Left forelimb (tissue), 1 donor: ENCODE measurements around the gene COL21A1.

Source experiments
- DNase-seq: peaks from one replicate; pipeline ENCODE4 v3.0.0-alpha.2; 2018; ENCODE audit warnings: low spot score

Gene COL21A1

GRCh38 chr6:56106231-56106630, 141.1 kb downstream of the COL21A1 start:
- no peak for DNase-seq

DNA sequence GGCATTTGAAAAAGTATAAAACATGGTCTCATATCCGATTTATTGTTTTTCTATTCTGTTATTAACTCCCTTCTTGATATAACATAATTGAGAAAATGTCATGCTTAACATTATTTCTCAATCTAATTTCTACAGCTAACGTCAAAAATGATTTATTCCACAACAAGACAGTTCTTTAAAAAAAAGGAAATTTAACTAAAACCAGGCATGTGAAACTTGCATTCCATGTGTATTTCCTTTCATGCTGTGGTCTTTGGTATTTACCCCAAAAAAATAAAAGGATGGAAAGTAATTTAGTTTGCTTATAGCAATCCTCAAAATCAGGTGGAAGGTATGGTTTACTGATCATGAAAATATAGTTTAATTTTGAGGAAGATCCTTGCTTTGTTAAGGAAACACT, 142.8 kb downstream of the COL21A1 start:
- DNase-seq, result no peak

- no peak for DNase-seq
These were observed 145.2 kb downstream of the COL21A1 start for GRCh38 chr6:56102216-56102615.

- DNase-seq, result no peak
These were observed 146.2 kb downstream of the COL21A1 start for GRCh38 chr6:56101141-56101553.

DNA sequence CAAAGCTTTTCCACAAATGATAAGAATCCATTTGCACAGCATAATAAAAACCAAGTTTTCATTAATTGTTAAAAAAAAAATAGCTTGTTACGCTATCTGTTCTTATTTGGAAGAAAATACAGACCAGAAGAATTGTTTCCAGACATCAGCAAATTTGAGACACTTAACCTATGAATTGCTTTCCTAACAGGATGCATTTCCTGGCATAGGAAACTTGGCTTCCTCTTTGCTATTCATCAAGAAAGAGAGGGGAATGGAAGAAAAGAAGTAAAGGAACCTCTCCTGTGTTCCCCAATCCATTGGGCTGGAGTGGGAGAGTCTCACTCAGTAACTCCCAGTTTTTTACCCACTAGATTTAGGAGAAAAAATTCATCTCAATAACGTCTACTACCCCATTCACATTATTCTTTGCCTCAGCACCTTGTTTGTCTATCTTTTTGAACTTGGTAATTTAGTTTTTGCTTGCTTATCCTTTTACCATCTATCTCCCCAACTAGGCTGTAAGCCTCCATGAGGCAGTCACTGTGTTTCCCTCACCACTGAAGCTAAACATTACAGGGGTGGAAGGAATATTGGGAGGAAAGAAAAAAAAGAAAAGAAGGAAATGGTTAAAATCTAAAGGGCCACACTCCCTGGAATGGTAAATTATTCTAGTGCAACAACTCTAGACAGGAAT, 150.3 kb downstream of the COL21A1 start:
- DNase-seq, result no peak

DNA sequence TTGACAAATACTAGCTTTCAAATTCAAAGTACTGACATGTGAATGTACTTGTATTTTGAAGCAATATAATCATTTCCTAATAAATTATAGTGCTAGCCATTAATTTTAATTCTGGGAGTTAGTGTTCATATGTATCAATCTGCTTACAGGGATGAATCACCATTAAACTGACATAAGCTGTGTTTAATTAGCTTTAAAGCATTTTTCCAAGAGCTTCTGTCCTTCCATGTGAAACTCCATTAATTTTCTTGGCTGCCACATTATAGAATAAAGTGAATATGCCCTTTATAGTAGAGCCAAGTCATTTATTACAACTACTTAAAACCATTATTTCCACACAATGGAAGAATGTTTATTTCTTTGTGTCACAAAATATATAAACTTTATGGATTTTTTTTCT, 150.8 kb downstream of the COL21A1 start:
- DNase-seq, result no peak

GRCh38 chr6:56093776-56094175, 153.6 kb downstream of the COL21A1 start:
- DNase-seq, result no peak

GRCh38 chr6:56091159-56091869, 156.1 kb downstream of the COL21A1 start:
- DNase-seq, result no peak

- no peak for DNase-seq
These were observed 158.7 kb downstream of the COL21A1 start for GRCh38 chr6:56088641-56089040.

DNA sequence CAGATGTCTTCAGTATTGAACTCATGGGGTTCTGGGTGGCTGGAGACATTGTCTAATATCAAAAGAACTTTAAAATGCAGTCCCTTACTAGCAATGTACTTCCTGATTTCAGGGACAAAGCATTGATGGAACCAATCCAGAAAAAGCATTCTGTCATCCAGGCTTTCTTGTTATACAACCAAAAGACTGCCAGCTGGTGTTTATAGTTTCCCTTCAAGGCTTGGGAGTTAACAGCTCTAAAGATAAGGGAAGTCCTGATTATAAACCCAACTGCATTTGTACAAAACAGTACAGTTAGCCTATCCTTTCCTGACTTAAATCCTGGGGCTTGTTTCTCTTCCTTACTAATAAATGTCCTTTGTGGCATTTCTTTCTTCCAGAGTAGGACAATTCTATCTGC, 160.0 kb downstream of the COL21A1 start:
- DNase-seq, result no peak

DNA sequence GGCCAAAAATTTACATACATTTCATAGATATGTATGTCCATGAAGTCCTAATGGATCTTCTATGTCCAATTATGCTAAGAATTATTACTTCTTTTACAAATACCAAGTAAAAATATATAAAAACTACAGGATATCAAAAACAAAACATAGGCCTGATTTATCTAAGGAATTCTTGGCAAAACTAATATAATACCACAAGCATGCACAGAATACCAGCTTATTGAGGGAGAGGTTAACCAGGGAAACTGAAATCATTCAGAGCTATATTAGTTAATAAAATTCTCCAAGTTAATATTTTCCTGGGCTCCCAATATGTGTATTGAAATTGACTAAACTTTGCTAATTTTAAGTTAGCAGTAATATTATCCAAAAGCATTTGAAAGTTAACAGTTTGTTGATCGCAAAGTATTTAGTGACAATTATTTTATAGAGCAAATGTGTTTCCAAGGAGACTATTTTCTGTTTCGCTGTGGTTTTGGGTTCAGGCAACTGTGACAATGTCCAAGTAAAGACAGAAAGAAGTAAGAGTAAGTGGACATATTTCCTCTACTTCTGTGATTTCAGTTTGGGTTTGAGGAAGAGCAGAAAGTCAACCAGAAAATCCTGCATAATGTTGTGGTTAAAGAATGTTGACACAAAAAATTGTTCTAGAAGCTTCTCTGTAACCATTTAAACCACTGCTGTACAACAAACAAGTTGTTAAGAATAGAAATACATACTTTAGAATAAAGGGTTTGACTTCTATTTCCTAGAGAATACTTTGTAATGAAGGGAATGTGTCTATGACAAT, 167.4 kb downstream of the COL21A1 start:
- no peak for DNase-seq

DNA sequence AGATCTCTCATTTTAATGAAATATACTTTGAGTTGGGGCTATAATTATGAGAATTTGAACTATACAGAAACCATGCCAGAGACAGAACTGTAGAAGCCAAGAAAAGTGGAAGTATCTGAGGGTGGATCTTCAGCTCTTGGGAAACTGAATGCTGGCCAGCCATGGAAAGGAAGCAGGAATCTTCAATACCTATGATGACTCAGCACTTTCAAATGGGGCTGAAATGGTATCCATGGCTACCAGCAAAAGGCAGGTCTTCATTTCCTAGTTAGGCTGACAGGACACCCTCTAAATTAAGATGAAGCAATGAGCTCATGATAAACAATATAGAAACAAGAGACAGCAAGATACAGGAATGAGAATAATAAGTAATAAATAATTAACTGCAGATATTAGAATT, 171.3 kb downstream of the COL21A1 start:
- DNase-seq, result no peak

- DNase-seq, result no peak
These were observed 173.6 kb downstream of the COL21A1 start for GRCh38 chr6:56073761-56074160.

DNA sequence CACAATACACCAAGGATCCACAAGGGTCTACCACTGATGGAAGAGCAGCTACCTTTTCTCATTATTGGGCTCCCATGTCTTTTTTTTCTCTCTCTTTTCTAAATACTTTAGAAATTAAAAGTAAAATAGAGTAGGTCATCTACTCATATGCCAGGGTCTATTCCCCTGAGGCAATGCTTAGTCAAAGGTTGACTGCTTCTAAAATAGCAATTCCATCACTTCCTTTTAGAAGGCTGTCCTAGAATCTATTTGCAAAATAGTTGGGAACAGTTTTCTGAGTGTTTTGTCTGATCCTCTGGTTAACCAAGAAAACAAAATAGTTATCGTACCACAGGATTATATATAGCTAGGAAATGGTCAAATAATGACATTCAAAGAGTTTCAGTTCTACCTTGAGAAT, 174.1 kb downstream of the COL21A1 start:
- DNase-seq, result no peak

GRCh38 chr6:56072856-56073255, 174.5 kb downstream of the COL21A1 start:
- no peak for DNase-seq

DNA sequence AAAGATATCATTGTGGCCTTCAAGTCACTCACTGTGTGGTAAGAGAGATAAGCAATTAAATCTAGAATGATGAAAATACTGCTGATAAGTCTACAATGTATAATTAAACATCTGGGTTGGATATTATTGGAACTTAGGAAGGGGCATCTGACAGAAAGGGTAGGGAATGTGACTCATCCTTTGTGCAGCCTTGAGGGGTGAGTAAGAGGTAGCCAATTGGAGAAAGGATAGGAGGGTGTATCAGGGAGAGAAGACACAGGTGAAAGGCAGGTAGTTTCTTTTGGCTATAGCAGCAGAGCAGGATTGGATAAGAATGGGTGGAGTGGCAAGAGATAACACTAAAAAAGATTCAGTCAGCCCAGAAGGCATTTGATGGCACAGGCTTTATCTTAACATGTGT, 182.0 kb downstream of the COL21A1 start:
- DNase-seq, result no peak

GRCh38 chr6:56062836-56063235, 184.5 kb downstream of the COL21A1 start:
- DNase-seq, result no peak

DNA sequence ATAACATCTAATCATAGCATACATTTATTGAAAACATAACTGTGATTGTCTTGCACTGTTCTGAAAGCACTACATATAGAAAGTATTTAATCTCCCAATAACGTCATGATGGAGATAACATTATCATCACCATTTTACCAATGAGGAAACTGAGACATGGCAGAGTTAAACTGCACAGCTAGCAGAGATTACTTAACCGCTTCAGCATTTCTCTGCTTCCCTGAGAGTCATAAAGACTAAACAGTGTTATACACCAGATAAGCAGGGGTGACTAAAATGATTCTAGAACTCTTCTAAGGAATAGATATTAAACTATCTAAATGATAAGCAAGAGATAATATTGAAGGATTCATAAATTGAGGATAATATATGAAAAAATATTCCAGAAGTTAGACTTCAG, 188.7 kb downstream of the COL21A1 start:
- no peak for DNase-seq

GRCh38 chr6:56055081-56055704, 192.2 kb downstream of the COL21A1 start:
- DNase-seq, result no peak

GRCh38 chr6:56051202-56051598, 196.2 kb downstream of the COL21A1 start:
- no peak for DNase-seq

- DNase-seq, result no peak
These were observed 196.7 kb downstream of the COL21A1 start for GRCh38 chr6:56050530-56051201.

GRCh38 chr6:56048601-56049000, 198.8 kb downstream of the COL21A1 start:
- no peak for DNase-seq
